GM21737 (cell line): Measurements from ENCODE around the gene HSPA2.
"Not testable (repeated sequence)": the region's sequence is repeated elsewhere in the genome, so short reads cannot be mapped to it uniquely, and the experiment has no call there.

ENCODE experiments used
- ATAC-seq: cut with Tn5 transposase; IDR thresholded peaks from one replicate; pipeline ENCODE4 v1.9.1; 2021; ENCODE audit warnings: mild to moderate bottlenecking, moderate library complexity; ENCODE audit not compliant: unreplicated experiment

The HSPA2 gene

GRCh38 chr14:64513271-64513670, 27.3 kb upstream of the HSPA2 start:
- no peak for ATAC-seq

GRCh38 chr14:64515053-64515452, 25.5 kb upstream of the HSPA2 start:
- ATAC-seq = no peak

GRCh38 chr14:64516969-64517368, 23.6 kb upstream of the HSPA2 start:
- no peak for ATAC-seq

GRCh38 chr14:64517667-64518066, 22.9 kb upstream of the HSPA2 start:
- ATAC-seq = not testable (repeated sequence)

- ATAC-seq = no peak
Measured at GRCh38 chr14:64518229-64518628, 22.3 kb upstream of the HSPA2 start.

- no peak for ATAC-seq
Measured at GRCh38 chr14:64520699-64521098, 19.8 kb upstream of the HSPA2 start.

GRCh38 chr14:64522591-64523355, 17.8 kb upstream of the HSPA2 start:
- no peak for ATAC-seq

- ATAC-seq = no peak
Measured at GRCh38 chr14:64525354-64525753, 15.2 kb upstream of the HSPA2 start.

GRCh38 chr14:64531567-64531966, 9.0 kb upstream of the HSPA2 start:
- no peak for ATAC-seq

- ATAC-seq = no peak
Measured at GRCh38 chr14:64536488-64537245, 3.9 kb upstream of the HSPA2 start.

GRCh38 chr14:64541261-64541971, 875 bp downstream of the HSPA2 start:
- ATAC-seq = no peak

- ATAC-seq = no peak
Measured at GRCh38 chr14:64541972-64542835, 1.7 kb downstream of the HSPA2 start.

GRCh38 chr14:64542836-64543201, 2.3 kb downstream of the HSPA2 start:
- ATAC-seq = no peak

GRCh38 chr14:64544607-64545312, 4.2 kb downstream of the HSPA2 start:
- no peak for ATAC-seq

GRCh38 chr14:64549016-64549415, 8.5 kb downstream of the HSPA2 start:
- ATAC-seq = no peak

- no peak for ATAC-seq
Measured at GRCh38 chr14:64549791-64550620, 9.5 kb downstream of the HSPA2 start, which contains the start of gene PPP1R36. Gene PPP1R36 (plus strand): TSS chr14:64549961. CDS start chr14:64549998, 37 bp downstream.

- ATAC-seq = no peak
Measured at GRCh38 chr14:64550621-64551333, 10.2 kb downstream of the HSPA2 start.

GRCh38 chr14:64554556-64554955, 14.0 kb downstream of the HSPA2 start:
- no peak for ATAC-seq

GRCh38 chr14:64556526-64556925, 16.0 kb downstream of the HSPA2 start:
- ATAC-seq = no peak
